HUES6 (cell line): ENCODE data around the gene ZCWPW1.
A peak's percentile ranks its signal among the peaks of the same experiment; 100 is the strongest.

Source experiments
- H3K27ac ChIP-seq: 2 replicates; pipeline ENCODE4 v1.7.0; 2013; ENCODE audit warnings: low read depth, mild to moderate bottlenecking, low read length, inconsistent platforms
- H3K27me3 ChIP-seq: 2 replicates; pipeline ENCODE4 v1.6.1; 2013; ENCODE audit warnings: low read length; ENCODE audit not compliant: control insufficient read depth, insufficient read depth
- H3K36me3 ChIP-seq: 2 replicates; pipeline ENCODE4 v1.6.1; 2013; ENCODE audit warnings: low read length; ENCODE audit not compliant: control insufficient read depth, insufficient read depth
- H3K4me1 ChIP-seq: 2 replicates; pipeline ENCODE4 v1.6.1; 2013; ENCODE audit warnings: low read length; ENCODE audit not compliant: control insufficient read depth, insufficient read depth
- H3K4me3 ChIP-seq: 2 replicates; pipeline ENCODE4 v1.5.1; 2013; ENCODE audit warnings: low read depth, low read length
- H3K9ac ChIP-seq: one replicate; pipeline ENCODE4 v1.6.1; 2013; ENCODE audit warnings: mild to moderate bottlenecking, low read length
- H3K9me3 ChIP-seq: 2 replicates; pipeline ENCODE4 v1.6.1; 2013; ENCODE audit warnings: low read depth, low read length; ENCODE audit not compliant: control insufficient read depth, insufficient read depth

Gene ZCWPW1

GRCh38 chr7:100428199-100428966, at the start of gene ZCWPW1:
TSS of gene ZCWPW1 (minus strand) at chr7:100428703. CDS start at chr7:100420649, 8,054 bp downstream.
- peak within 1 kb of the TSS; percentile 95 for H3K9ac ChIP-seq
- peaks cover 5% of the 10 kb centered on the region; the same call in 1 of the 2 replicates for H3K27me3 ChIP-seq
- peak within 1 kb of the TSS; percentile 98 for H3K27ac ChIP-seq
- H3K9me3 ChIP-seq = no peaks in the 10 kb centered on the region
- H3K4me3 ChIP-seq = peak within 1 kb of the TSS; percentile 82
- H3K4me1 ChIP-seq = peaks cover 18% of the 10 kb centered on the region
- H3K36me3 ChIP-seq = peaks cover 28% of the 10 kb centered on the region

- Histone ChIP-seq H3K27me3 (no peaks in the 10 kb centered on the region; the same call in 1 of the 2 replicates), H3K9ac (peak overlapping the region; percentile 63), H3K4me1 (peaks cover 17% of the 10 kb centered on the region), H3K36me3 (no peaks in the 10 kb centered on the region; the same call in 1 of the 2 replicates), H3K9me3 (no peaks in the 10 kb centered on the region), H3K4me3 (peak overlapping the region; percentile 85), H3K27ac (no peak overlapping the region)
These were observed 49.4 kb upstream of the ZCWPW1 start for GRCh38 chr7:100477871-100478267.

GRCh38 chr7:100476903-100477870, 48.7 kb upstream of the ZCWPW1 start:
- Histone ChIP-seq H3K27me3 (no peaks in the 10 kb centered on the region), H3K36me3 (no peaks in the 10 kb centered on the region; the same call in 1 of the 2 replicates), H3K4me1 (peaks cover 17% of the 10 kb centered on the region), H3K9ac (no peak overlapping the region), H3K27ac (no peak overlapping the region), H3K4me3 (peak overlapping the region; percentile 85; the same call in 1 of the 2 replicates), H3K9me3 (no peaks in the 10 kb centered on the region)

- H3K36me3 ChIP-seq = no peaks in the 10 kb centered on the region; the same call in 1 of the 2 replicates
- H3K9me3 ChIP-seq = no peaks in the 10 kb centered on the region
- H3K27me3 ChIP-seq = no peaks in the 10 kb centered on the region
- peaks cover 23% of the 10 kb centered on the region for H3K4me1 ChIP-seq
- no peak overlapping the region for H3K27ac ChIP-seq
- peak overlapping the region; percentile 19 for H3K9ac ChIP-seq
- peak overlapping the region; percentile 20; the same call in 1 of the 2 replicates for H3K4me3 ChIP-seq
These were observed 47.7 kb upstream of the ZCWPW1 start for GRCh38 chr7:100476101-100476780.

GRCh38 chr7:100475549-100475948, 47.0 kb upstream of the ZCWPW1 start:
- Histone ChIP-seq H3K4me3 (peak overlapping the region; percentile 20; the same call in 1 of the 2 replicates), H3K36me3 (no peaks in the 10 kb centered on the region; the same call in 1 of the 2 replicates), H3K9ac (peak overlapping the region; percentile 19)

GRCh38 chr7:100472854-100473499, 44.5 kb upstream of the ZCWPW1 start:
- Histone ChIP-seq H3K4me3 (no peak overlapping the region), H3K4me1 (peaks cover 27% of the 10 kb centered on the region), H3K27me3 (no peaks in the 10 kb centered on the region), H3K9me3 (no peaks in the 10 kb centered on the region), H3K36me3 (no peaks in the 10 kb centered on the region; the same call in 1 of the 2 replicates), H3K9ac (no peak overlapping the region), H3K27ac (no peak overlapping the region)

More at GRCh38 chr7:100475549-100475948, 47.0 kb upstream of the ZCWPW1 start:
- Histone ChIP-seq H3K9me3 (no peaks in the 10 kb centered on the region), H3K4me1 (peaks cover 23% of the 10 kb centered on the region), H3K27ac (no peak overlapping the region), H3K27me3 (no peaks in the 10 kb centered on the region)

GRCh38 chr7:100472121-100472851, 43.8 kb upstream of the ZCWPW1 start:
- H3K27ac ChIP-seq = no peak overlapping the region
- H3K36me3 ChIP-seq = no peaks in the 10 kb centered on the region; the same call in 1 of the 2 replicates
- H3K4me1 ChIP-seq = peaks cover 27% of the 10 kb centered on the region
- no peak overlapping the region for H3K9ac ChIP-seq
- no peaks in the 10 kb centered on the region for H3K27me3 ChIP-seq
- H3K9me3 ChIP-seq = no peaks in the 10 kb centered on the region
- H3K4me3 ChIP-seq = no peak overlapping the region; the same call in 1 of the 2 replicates

GRCh38 chr7:100471021-100471420, 42.5 kb upstream of the ZCWPW1 start:
- no peaks in the 10 kb centered on the region; the same call in 1 of the 2 replicates for H3K36me3 ChIP-seq
- H3K9me3 ChIP-seq = no peaks in the 10 kb centered on the region
- no peak overlapping the region for H3K9ac ChIP-seq
- H3K4me3 ChIP-seq = no peak overlapping the region
- no peak overlapping the region for H3K27ac ChIP-seq
- peaks cover 20% of the 10 kb centered on the region for H3K4me1 ChIP-seq
- H3K27me3 ChIP-seq = no peaks in the 10 kb centered on the region

GRCh38 chr7:100469227-100470044, 40.9 kb upstream of the ZCWPW1 start:
- Histone ChIP-seq H3K36me3 (no peaks in the 10 kb centered on the region; the same call in 1 of the 2 replicates), H3K27ac (no peak overlapping the region), H3K9me3 (no peaks in the 10 kb centered on the region), H3K4me3 (no peak overlapping the region), H3K4me1 (peaks cover 16% of the 10 kb centered on the region; the same call in 1 of the 2 replicates), H3K27me3 (no peaks in the 10 kb centered on the region), H3K9ac (no peak overlapping the region)
